Amniotic stem cell (primary cell): ENCODE data around the gene TRAF3IP3.

ENCODE experiments used
- DNase-seq: peaks from one replicate; lab custom pipeline; 2025; lab: John Stamatoyannopoulos, UW

The TRAF3IP3 gene

DNA sequence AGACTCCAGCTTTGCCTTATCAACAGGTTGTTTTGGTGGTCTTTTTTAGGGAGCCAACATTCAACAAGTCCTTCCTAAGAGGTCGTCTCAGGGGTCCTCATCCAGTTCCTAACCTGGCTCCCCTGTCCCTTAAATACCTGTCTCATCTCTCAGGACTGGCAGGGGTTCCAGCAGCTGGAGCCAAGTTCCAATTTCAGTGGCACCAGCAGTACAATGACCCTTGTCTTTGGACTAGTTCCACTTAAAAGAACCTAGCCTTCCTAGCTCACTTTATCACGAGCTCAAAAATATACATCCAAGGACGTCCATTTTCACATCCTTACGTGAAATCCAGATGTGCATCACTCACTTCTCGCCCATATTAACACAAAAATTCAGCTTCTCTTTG, 18.7 kb upstream of the TRAF3IP3 start:
- no peak for DNase-seq

DNA sequence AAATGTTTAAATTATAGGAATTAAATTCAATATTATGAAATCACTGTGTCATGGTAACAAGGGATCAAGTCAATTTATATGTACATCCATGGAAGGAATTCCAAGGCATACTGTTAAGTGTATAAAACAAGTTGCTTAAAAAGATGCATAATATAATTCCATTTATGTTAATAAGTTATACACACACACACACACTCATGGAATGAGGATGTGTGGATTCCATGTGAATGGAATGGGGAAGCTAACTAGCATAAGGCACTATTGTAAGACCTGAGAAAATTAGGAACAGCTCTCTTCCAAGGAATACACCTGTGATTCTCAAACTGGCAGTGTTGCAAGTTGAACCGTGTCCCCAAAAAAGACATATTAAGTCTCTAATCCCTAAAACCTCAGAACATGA, 17.6 kb upstream of the TRAF3IP3 start:
- no peak for DNase-seq

DNA sequence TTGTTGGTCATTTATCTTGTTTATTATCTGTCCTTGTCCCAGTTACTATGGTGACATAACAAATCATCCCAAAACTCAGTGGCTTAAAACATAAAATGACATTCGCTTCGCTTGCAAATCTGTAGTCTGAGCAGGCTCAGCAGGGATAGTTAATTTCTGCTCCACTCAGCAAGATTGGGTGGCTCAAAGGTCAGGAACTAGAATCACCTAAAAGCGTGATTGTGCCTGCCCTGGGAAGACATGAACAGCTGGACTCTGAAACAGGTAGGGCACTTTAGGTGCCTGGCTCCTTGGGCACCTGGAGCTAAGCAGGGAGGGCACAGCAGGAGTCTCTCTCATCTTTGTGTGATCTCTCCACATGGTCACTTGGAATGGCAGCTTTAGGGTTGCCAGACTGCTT, 14.7 kb upstream of the TRAF3IP3 start:
- DNase-seq: no peak

DNA sequence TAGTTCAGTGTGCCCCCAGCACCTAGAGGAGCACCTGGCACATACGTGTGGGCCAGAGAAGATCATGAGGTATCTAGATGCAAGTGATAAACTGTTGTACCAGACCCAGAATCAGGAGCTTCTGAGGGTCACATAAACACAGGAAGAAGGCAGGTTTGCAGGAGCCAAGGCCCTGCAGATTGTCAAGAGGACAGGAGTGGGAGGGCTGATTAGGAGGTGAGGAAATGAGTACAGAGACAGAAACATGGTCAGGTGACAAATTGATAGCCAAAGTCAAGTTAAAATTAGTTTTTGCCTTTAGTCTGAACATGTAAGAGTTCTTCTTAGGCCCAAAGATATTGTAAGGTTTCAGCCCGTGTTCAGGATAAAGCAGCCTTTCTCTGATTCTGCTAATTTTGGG, 14.0 kb upstream of the TRAF3IP3 start:
- no peak for DNase-seq

DNA sequence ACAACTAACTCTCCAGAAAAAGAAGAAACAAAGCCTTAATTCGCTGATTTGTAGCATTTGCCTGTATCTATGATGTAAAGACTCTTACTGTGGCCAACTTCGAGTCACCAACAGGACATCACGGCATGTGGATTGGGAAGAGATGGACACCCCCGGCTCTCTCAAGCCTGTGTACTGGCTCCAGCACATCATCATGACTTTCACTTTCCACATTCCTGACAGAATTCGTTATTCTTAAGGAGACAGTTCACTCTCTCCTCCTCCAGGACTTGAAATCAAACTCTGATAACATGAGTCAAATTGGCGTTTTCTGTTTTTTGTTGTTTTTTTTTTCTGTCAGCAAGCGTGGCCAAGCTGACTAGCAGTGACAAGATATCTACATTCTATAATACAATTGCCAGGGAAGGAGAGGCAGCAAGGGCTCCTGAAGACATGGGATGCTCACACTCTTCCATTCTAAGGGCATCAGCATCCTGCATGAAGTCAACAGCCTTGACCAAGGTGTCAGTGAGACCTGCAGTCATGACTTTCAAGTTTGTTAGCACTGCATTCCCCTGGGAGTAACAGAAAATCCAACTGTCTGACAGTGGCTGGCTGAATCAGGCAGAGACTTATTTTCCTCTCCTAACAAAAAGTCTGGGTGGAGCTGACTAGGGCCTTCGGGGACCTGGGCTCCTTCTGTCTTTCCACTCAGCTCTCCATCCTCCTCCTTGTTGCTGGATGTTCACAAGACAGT, 13.3 kb upstream of the TRAF3IP3 start:
- DNase-seq: no peak

DNA sequence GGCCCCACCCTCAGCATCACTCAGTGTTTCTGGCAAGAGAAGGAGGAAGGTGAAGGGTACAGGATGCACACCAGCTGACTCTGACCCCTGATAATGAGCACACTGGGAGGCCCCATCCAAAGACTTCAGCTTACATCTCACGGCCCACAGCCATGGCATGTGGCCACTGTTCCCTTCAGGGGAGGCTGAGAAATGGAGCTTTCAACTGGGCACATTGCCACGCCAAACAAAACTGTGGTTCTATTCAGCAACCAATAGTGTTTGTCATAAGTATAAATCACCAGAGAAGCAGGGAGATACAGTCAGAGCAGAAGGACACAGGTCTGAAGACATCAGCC, 12.7 kb upstream of the TRAF3IP3 start:
- no peak for DNase-seq

DNA sequence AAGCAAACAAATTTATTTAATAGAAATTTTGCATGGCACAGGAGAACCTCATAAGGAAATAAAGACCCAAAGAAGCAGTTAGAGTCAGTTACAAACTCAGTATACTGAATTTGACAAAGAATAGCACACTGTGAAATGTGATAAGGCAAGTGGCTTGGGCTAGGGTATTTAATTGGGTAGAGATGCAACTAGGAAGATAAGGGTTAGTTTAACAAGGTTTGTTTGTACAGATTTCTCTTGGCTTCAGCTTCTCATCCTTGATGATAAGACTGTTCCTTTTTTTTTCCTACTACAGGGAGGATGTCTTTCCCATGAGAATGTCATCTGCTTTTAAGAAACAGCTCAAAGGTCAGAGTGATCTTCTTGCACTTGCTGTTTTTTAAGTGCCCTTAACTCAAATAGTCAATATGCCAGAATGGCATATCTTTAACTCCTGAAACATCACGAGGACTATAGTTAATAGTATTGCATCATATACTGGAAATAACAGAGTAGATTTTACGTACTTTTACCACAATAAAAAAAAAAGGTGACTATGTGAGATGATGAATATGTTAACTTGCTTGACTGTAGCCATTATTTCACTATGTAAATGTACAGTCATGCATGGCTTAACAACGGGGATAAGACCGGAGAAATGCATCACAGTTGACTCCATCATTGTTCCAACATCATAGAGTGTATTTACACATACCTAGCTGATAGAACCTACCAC, 9.2 kb upstream of the TRAF3IP3 start:
- no peak for DNase-seq

DNA sequence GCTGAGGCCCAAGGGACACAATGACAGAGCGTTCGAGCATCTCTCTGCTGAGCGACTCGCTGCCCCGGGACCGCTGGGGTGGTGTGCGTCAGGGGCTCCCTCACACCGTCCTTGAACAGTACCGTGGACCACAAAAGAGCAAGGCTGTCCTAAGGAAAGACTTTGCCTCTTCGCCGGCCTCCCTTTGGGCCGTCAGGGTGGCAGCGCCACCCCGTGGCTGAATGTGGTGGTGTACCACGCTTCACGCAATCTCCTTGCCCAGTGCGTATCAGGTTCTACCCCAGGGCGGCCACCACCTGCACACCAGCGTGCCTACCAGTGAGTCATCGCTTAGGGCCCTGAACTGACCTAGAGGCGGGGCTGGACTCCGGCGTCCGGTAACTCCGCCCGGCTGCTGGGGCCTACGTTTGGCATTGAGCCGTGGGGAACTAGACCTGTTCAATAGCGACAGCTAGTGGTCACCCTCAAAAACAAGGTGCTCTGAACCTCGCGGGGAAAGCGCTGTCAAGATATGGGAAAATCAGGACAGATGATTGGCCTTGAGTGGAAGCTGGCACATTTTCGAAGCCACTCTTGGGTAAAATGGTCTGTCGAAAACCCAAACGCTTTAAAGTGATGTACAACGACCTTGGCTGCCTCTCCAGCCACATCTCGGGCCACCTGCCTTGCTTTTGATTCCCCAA, 8.1 kb upstream of the TRAF3IP3 start:
- DNase-seq: peak; percentile 81

DNA sequence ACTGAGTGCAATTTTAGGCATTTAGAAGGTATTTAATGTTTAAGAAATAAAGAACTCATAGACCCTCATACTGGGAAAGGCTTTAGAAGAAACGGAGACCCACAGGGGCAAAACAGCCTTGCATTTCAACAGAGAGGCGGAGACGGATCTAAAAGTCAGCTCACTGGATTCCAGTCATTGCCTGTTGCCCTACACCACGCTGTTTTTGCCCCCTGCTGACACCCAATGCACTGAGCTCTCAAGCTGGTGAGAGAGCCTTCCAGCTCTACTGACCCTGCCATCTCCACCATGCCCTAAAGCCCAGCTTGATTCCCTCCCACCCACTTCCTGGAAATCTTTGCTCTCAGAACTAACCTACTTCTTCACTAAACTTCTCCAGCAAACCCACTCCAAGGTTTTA, 7.2 kb upstream of the TRAF3IP3 start:
- DNase-seq: no peak

DNA sequence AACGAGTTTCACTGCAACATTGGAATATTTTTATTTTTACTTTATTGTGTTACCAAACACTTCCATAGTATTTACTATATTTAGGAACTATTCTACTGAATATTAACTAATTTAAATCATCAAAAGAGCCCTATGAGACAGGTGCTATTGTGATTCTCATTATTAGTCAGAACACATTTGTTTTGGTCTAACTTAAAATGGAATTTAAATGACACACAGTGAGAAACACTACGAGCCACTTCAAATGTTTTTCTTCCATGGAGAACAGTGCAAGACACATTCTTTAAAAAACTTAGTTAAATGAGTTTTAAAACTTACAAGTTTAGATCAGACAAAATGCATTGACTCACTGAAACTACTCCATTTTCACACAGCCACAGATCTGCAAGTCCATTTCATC, 6.6 kb upstream of the TRAF3IP3 start:
- no peak for DNase-seq

DNA sequence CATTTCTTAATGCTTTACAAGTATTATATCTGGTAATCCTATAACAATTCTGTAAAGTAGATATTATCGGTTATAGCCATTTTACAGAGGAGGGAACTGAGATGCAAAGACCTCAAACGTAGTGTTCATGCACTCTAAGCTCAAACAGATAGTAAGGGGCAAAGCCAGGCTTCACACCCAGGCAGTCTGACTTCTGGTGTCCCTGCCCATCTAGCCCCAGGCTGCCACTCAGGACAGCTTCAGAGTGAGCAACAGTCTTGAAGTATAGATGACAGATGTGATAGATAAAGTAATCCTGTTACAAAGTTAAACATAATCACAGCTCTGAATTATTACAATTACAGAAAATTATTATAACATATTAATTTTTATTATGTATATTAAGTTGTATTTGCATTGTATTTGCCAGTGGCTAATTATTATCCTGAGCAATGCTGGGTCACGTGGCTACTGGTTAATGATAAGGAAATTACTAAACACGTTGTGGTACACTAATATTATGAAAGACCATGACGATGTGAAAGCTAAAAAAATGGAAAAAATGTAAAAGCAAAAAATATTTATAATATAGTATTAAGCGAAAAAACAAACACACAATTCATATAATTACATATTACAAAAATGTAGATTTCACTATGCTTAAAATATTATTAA, 6.1 kb upstream of the TRAF3IP3 start:
- no peak for DNase-seq

DNA sequence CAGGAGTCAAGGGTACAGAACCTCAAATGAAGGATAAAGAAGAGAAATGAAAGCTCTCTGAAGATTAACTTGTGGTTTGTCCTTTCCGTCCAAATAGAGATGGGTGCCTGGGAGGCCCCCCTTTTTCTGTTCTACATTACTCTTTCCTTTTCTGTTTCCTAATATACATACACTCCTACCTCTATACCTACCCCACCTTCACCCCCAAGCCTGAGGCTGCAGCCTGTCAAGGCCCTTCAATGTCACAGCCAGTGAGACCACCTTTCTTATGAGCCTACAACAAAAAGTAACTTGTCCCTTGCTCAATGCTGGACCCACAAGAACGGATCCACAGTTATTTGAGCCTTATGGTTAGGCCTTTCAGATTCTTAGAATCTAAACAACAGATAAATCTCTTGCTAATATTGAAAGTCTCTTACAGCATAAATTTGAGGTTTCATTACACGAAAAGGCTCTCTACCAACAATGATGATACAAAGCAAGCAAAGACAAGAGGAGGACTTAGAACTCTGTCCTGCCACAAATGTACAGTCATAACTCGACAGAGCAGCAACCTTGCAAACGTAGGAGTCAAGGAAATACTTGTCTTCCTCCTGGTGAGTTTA, 4.1 kb upstream of the TRAF3IP3 start:
- DNase-seq: no peak

DNA sequence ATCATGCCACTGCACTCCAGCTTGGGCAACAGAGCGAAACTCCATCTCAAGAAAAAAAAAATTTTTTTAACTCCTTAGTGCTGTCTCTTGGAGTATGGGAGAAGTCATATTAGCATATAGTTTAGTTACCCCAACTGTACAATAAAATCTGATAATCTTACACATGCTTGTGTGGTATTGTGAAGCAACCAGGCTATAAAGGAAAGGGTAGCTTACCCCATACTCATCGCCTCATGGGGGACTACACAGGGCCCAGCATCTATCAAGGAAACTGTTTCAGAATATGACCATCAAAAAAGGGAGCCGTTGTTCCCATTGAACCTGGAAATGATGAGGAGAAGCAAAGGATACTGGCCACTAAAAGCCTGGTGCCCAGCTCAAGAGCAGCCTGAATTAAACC, 3.0 kb upstream of the TRAF3IP3 start:
- no peak for DNase-seq

DNA sequence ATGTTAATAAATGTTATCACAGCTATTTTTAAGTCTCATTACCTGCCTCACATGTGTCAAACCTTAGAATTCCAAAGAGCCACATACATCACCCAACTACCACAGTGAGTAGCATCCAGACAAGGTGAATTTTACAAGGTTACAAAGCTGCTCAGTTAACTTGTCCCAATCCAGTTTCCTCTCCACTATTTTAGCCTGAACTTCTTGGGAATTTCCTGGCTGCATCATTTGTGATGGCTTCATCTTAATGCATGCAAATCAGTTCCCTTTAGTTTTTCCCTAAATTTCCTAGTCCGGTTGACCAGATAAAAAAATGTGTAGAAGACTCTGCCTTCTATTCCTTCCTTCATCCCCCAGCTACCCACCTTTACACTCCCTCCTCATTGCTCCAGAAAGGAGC, 597 bp upstream of the TRAF3IP3 start:
- DNase-seq: no peak

DNA sequence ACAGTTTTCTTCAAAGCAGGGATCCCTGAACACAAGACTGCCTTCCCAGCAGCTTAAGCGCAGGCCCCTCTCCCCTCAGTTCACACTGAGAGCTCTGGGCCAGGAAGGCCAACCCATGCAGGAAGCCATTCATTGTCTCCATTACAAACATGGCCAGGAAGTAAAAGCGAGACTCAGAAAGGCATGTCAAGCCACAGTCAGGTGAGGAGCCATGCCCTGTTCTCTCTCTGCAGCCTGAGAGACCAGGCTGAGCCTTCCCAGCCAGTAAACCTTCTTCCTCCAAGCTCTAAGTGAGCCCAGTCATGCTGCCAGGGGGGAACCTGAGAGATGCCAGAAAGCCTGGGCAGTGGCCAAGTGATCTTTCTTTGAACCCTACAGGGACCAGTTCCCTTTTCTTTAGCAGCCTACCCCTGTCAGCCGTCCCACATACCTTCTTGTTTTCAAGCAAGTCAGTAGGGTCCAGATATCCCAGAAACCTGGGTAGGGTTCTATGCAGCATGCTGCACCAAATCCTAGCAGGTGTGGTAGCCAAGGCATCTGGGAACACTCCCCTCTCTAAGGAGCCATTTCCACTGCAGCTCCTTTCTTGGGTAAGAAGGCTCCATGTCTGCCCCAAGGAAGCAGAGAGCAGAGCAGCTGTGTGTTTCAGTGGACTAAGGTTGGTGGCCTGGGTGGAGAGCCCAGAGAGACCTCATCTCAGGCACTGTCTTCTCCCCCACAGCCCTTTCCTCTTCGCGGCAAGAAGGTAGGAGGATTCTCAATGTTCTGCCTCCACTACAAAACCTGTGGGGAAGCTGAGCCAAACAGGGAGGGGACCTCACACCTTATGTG, 977 bp downstream of the TRAF3IP3 start:
- DNase-seq: no peak

DNA sequence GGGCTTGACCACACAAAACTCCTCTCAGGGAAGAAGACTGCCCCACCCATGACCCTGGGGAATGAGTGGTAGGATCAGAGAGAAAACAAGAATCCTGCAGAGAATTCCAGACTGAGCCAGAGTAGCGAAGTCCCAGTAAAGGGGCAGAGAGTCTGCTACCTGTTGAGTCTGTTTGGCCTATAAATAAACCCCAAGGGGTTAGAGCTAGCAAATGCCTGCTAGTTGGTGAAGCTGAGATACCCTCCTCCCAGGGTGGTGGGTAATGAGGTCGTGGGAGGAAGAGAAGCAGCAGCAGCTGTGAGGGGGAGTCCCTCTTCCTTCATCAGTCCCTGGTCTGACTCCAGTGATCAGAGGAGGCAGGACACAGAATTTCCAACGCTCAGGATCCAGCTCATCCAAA, 2.5 kb downstream of the TRAF3IP3 start:
- DNase-seq: no peak

DNA sequence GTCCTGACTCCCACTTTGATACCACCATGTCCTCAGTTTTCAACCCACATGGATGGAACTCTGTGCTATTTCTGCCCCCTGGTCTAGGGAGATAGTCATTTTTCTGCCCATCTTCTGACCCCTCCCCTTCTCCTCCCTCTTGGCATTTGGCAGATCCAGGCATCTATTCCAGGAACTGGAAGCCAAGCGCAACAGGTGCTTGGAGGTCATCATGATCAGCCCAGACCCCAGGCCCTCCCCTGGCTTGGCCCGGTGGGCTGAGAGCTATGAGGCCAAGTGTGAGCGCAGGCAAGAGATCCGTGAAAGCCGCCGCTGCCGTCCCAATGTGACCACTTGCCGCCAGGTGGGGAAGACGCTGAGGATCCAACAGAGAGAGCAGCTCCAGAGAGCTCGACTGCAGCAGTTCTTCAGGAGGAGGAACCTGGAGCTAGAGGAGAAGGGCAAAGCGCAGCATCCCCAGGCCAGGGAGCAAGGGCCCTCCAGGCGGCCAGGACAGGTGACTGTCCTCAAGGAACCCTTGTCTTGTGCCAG, 4.0 kb downstream of the TRAF3IP3 start:
- DNase-seq: no peak

DNA sequence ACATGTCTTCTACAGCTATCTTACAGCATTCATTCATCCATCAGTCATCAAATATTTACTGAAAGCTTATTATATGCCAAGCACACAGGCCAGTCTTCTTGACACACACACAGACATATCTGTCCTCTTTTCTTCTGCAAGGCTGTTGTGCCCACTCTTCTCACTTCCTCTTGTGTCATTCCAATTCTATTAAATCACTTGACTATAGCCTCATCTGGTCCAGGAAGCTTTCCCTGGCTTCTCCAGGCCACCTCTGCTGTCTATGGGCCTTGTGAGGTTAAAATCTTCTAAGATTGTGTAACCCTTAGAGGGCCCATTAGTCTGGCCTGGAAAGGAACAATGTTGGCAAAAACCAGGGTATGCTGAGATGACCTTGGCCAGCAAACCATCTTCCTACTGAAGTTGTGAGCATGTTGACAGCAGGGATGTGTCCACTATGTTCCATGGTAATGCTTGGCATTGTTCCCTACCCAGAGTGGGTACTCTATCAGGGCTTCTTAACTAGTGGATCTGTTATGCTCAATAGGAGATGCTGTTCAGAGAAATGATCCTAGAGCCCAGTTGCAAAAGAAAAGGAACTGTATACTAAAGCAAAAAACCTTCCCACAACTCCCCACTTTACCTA, 5.3 kb downstream of the TRAF3IP3 start:
- no peak for DNase-seq

DNA sequence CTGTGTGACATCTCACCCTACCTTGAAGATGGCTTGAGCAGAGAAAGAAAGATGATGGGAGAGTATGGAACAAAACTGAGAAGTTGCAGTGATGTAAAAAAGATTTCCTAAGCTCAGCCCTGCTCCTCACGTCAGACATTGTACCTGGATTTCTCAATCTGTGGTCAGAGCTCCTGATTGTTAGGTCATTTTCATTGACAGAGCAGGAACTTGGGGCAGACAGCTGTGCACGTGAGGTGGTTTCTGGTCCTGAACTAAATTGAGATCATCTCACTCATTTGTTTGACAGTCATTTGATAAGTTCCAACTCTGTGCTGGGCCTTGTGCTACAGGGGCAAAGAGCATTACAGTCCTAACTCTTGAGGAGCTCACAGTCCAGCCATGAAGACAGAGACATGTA, 10.2 kb downstream of the TRAF3IP3 start:
- DNase-seq: no peak

DNA sequence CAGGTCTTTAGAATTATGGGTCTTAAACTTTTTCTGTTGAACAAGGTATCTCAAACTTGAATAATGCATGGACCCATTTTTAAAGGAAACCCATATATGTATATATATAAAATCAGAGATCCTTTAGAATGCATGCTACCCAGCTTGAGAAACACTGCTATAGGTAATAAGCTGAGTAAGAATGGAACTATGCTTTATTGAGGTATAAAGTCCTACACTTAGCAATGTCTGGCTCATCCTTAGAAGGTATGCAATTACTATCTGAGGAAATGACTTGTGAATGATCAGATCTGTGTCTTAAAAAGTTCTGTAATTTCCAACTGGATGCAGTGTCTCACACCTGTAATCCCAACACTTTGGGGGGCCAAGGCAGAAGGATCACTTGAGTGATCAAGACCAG, 11.2 kb downstream of the TRAF3IP3 start:
- no peak for DNase-seq

DNA sequence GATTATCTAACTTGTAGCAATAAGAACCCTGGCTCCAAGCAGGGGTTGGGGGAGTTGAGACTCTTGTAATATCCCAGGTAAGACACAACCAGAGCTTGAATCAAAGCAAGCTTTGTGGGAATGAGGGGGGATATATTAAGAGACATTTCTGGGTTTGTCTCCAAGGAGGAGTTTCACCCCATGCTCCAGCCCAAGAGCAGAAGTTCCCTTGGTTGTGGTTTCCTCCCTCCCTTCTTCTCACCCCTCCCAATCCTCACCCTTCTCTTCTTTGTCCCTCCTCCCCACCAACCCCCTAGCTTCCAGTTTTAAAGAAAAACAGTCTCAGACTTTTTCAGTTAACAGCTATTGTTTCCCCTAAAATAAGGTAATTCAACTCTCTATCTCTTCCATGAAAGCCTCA, 11.9 kb downstream of the TRAF3IP3 start:
- DNase-seq: no peak
